IMR-90 (cell line): ENCODE results near the gene URAD. TPM values are rescaled to one million over a fixed set of nuclear protein-coding genes. Genes with fewer than 3 reads are reported as not detected.

Experiments used
- ATAC-seq: fragments of 200-7000 bp; cut with Tn5 transposase; 2 replicates; pipeline ENCODE4 v1.9.1; 2020; ENCODE audit warnings: low read depth, mild to moderate bottlenecking, moderate library complexity
- BruUV-seq: library from RNA; stranded (reverse); fragments of 400-500 nt; replicated peaks from 2 replicates; lab custom pipeline; 2021; lab: Mats Ljungman, UMichigan
- CTCF ChIA-PET: fragments of 300-600 bp; formaldehyde crosslinking; extraction: SDS; loops from one replicate; lab custom pipeline; 2021; ENCODE audit warnings: antibody characterized with exemption; lab: Yijun Ruan, JAX
- POLR2A ChIA-PET: fragments of 300-600 bp; sonication (Branson Sonifier 250); formaldehyde crosslinking; loops from one replicate; lab custom pipeline; 2022; ENCODE audit warnings: antibody characterized with exemption; ENCODE audit not compliant: unreplicated experiment; lab: Charles Lee
- DNase-seq: peaks from one replicate; pipeline ENCODE4 v3.0.0; 2013
- H2AFZ ChIP-seq: replicated peaks from 2 replicates; pipeline ENCODE3; 2013; ENCODE audit warnings: low read length, mild to moderate bottlenecking; ENCODE audit not compliant: poor library complexity
- H2AK5ac ChIP-seq: 2 replicates; pipeline ENCODE4 v1.6.1; 2013; ENCODE audit warnings: low read depth, low read length, inconsistent platforms
- H2AK9ac ChIP-seq: replicated peaks from 2 replicates; pipeline ENCODE3; 2013; ENCODE audit warnings: mild to moderate bottlenecking, low read depth, low read length, moderate library complexity; ENCODE audit not compliant: poor library complexity
- H2BK120ac ChIP-seq: 2 replicates; pipeline ENCODE4 v1.6.1; 2013; ENCODE audit warnings: low read depth, low read length, inconsistent platforms
- H2BK15ac ChIP-seq: 3 replicates; pipeline ENCODE4 v1.6.1; 2013; ENCODE audit warnings: low read depth, low read length, inconsistent platforms
- H2BK20ac ChIP-seq: 2 replicates; pipeline ENCODE4 v1.6.1; 2013; ENCODE audit warnings: low read depth, mild to moderate bottlenecking, inconsistent platforms, low read length, moderate library complexity
- H2BK5ac ChIP-seq: 2 replicates; pipeline ENCODE4 v1.6.1; 2013; ENCODE audit warnings: mild to moderate bottlenecking, low read depth, low read length, inconsistent platforms; ENCODE audit not compliant: poor library complexity, severe bottlenecking
- H3K14ac ChIP-seq: replicated peaks from 2 replicates; pipeline ENCODE4 v1.6.1; 2013; ENCODE audit warnings: low read depth, low read length, inconsistent platforms
- H3K18ac ChIP-seq: 2 replicates; pipeline ENCODE4 v1.6.1; 2013; ENCODE audit warnings: low read depth, low read length, control low read depth
- H3K23ac ChIP-seq: 2 replicates; pipeline ENCODE4 v1.6.1; 2013; ENCODE audit warnings: low read depth, low read length, inconsistent platforms
- H3K27ac ChIP-seq: 2 replicates; pipeline ENCODE4 v1.5.1; 2013; ENCODE audit warnings: mild to moderate bottlenecking, control low read depth, low read length; ENCODE audit not compliant: insufficient read depth
- H3K27me3 ChIP-seq: 2 replicates; pipeline ENCODE4 v1.6.1; 2013; ENCODE audit warnings: low read length; ENCODE audit not compliant: control insufficient read depth, insufficient read depth
- H3K36me3 ChIP-seq: 2 replicates; pipeline ENCODE4 v1.6.1; 2013; ENCODE audit warnings: low read length, mixed read lengths; ENCODE audit not compliant: control insufficient read depth, insufficient read depth
- H3K4ac ChIP-seq: 2 replicates; pipeline ENCODE4 v1.6.1; 2013; ENCODE audit warnings: low read depth, low read length, inconsistent platforms
- H3K4me1 ChIP-seq: 2 replicates; pipeline ENCODE4 v1.6.1; 2013; ENCODE audit warnings: low read length, mixed read lengths; ENCODE audit not compliant: control insufficient read depth, insufficient read depth
- H3K4me2 ChIP-seq: 2 replicates; pipeline ENCODE4 v1.6.1; 2013; ENCODE audit warnings: low read depth, mild to moderate bottlenecking, control low read depth, low read length, moderate library complexity
- H3K4me3 ChIP-seq: 2 replicates; pipeline ENCODE4 v1.5.1; 2013; ENCODE audit warnings: low read depth, mild to moderate bottlenecking, control low read depth, low read length, moderate library complexity; ENCODE audit not compliant: insufficient read depth
- H3K56ac ChIP-seq: 2 replicates; pipeline ENCODE4 v1.6.1; 2013; ENCODE audit warnings: low read length, inconsistent platforms; ENCODE audit not compliant: insufficient read depth; ENCODE audit errors: extremely low read depth
- H3K79me1 ChIP-seq, 2 experiments: 2 replicates each; pipeline ENCODE4 v1.6.1; 2013; ENCODE audit warnings: low read length in 2 of 2, inconsistent platforms in 1 of 2, low read depth in 1 of 2
- H3K9ac ChIP-seq: 2 replicates; pipeline ENCODE4 v1.6.1; 2013; ENCODE audit warnings: low read depth, low read length, control low read depth
- H3K9me1 ChIP-seq: 2 replicates; pipeline ENCODE4 v1.6.1; 2013; ENCODE audit warnings: low read length, inconsistent platforms; ENCODE audit not compliant: insufficient read depth
- H3K9me3 ChIP-seq: 2 replicates; pipeline ENCODE4 v1.6.1; 2013; ENCODE audit warnings: low read length; ENCODE audit not compliant: control insufficient read depth, insufficient read depth
- H4K20me1 ChIP-seq: 2 replicates; pipeline ENCODE4 v1.6.1; 2013; ENCODE audit warnings: low read length, inconsistent platforms; ENCODE audit not compliant: insufficient read depth
- H4K5ac ChIP-seq: 2 replicates; pipeline ENCODE4 v1.6.1; 2013; ENCODE audit warnings: mild to moderate bottlenecking, low read depth, low read length, control low read depth
- H4K8ac ChIP-seq, 2 experiments: 2 replicates each; pipeline ENCODE4 v1.6.1; 2013; ENCODE audit warnings: low read depth in 2 of 2, low read length in 2 of 2, control low read depth in 1 of 2, inconsistent platforms in 1 of 2
- H4K91ac ChIP-seq: 2 replicates; pipeline ENCODE4 v1.6.1; 2013; ENCODE audit warnings: low read depth, low read length, inconsistent platforms; ENCODE audit not compliant: insufficient read depth
- BHLHE40 ChIP-seq: fragments of 150-350 bp; IDR thresholded peaks from 2 replicates; pipeline ENCODE4 v1.6.1; 2016; ENCODE audit warnings: mild to moderate bottlenecking, low read depth, low read length
- CEBPB ChIP-seq: IDR thresholded peaks from 2 replicates; pipeline ENCODE4 v1.6.1; 2012; ENCODE audit warnings: low read depth, low read length, improper control_type of control experiment
- CHD1 ChIP-seq: IDR thresholded peaks from 2 replicates; pipeline ENCODE4 v1.6.1; 2012; ENCODE audit warnings: low read depth, low read length, improper control_type of control experiment
- FOS ChIP-seq: fragments of 150-350 bp; IDR thresholded peaks from 2 replicates; pipeline ENCODE4 v1.6.1; 2016; ENCODE audit warnings: low read depth, low read length
- MAZ ChIP-seq: IDR thresholded peaks from 2 replicates; pipeline ENCODE4 v1.6.1; 2012; ENCODE audit warnings: low read depth, mild to moderate bottlenecking, low read length, improper control_type of control experiment, moderate library complexity, borderline replicate concordance
- RFX5 ChIP-seq: IDR thresholded peaks from 2 replicates; pipeline ENCODE4 v1.8.0; 2012; ENCODE audit warnings: low read depth, mild to moderate bottlenecking, low read length, moderate library complexity
- SMC3 ChIP-seq: fragments of 150-350 bp; IDR thresholded peaks from 2 replicates; pipeline ENCODE4 v1.6.1; 2016; ENCODE audit warnings: low read depth, mild to moderate bottlenecking, antibody characterized with exemption, low read length, moderate library complexity
- USF2 ChIP-seq: fragments of 150-350 bp; IDR thresholded peaks from 2 replicates; pipeline ENCODE4 v1.6.1; 2017; ENCODE audit warnings: mild to moderate bottlenecking, antibody characterized with exemption, low read length, low read depth
- WGBS, 2 experiments: methylation state at CpG; one replicate each; pipeline versions ENCODE4 v1.1.5 to v1.1.7; 2013; ENCODE audit warnings: missing lambda C conversion rate in 2 of 2; ENCODE audit not compliant: insufficient read length in 1 of 2; ENCODE audit errors: extremely low coverage in 2 of 2; 5-methylcytosine and 5-hydroxymethylcytosine counted together
- dilution Hi-C: fragments of 300-500 bp; cut with HindIII; formaldehyde crosslinking; loops from one replicate; pipeline ENCODE4 v1.14.3; 2018; ENCODE audit warnings: low sequenced_read_pairs; ENCODE audit not compliant: unreplicated experiment
- in situ Hi-C: fragments of 300-500 bp; cut with MboI; formaldehyde crosslinking; loops from 3 replicates; pipeline ENCODE4 v1.14.3; 2019; ENCODE audit warnings: low sequenced_read_pairs, inconsistent platforms, mixed read lengths
- intact Hi-C: fragments of 100-400 bp; cut with micrococcal nuclease; formaldehyde crosslinking; loops from 2 replicates; pipeline ENCODE4 v1.10.0; 2022
- polyA plus RNA-seq, 3 experiments: library from polyadenylated mRNA; depleted of rRNA; stranded (reverse); fragments of >200 nt; gene quantifications; 2 replicates each; pipeline ENCODE4 v1.2.3, GENCODE V29; 2012; ENCODE audit warnings: low replicate concordance in 1 of 3
- total RNA-seq: library from RNA; depleted of rRNA; stranded (reverse); fragments of >200 nt; gene quantifications from 2 replicates; pipeline ENCODE4 v1.2.3, GENCODE V29; 2012

Gene URAD
- total and polyA plus RNA-seq, 2 of the 4 experiments (the other 2 are of a cell fraction), result not detected

- Histone ChIP-seq H3K36me3 (no peaks in the 10 kb centered on the region), H2BK15ac (no peak within 1 kb of the TSS), H3K27ac (no peak within 1 kb of the TSS), H3K14ac (no peak within 1 kb of the TSS), H2AFZ (peak within 1 kb of the TSS; percentile 16), H3K4me1 (no peaks in the 10 kb centered on the region), H2AK5ac (no peak within 1 kb of the TSS), H3K18ac (no peak within 1 kb of the TSS), H3K56ac (no peak within 1 kb of the TSS), H4K5ac (no peak within 1 kb of the TSS), H2BK20ac (no peak within 1 kb of the TSS), H3K4ac (no peak within 1 kb of the TSS), H3K4me2 (no peak within 1 kb of the TSS; the same call in 1 of the 2 replicates), H3K23ac (no peak within 1 kb of the TSS), H3K79me1 (no peaks in the 10 kb centered on the region), H4K91ac (no peak within 1 kb of the TSS), H3K4me3 (no peak within 1 kb of the TSS), H3K27me3 (peaks cover 98% of the 10 kb centered on the region), H3K9me1 (no peaks in the 10 kb centered on the region), H2AK9ac (no peak within 1 kb of the TSS), H3K9me3 (peaks cover 3% of the 10 kb centered on the region; the same call in 1 of the 2 replicates), H4K8ac (no peak within 1 kb of the TSS), H4K20me1 (peaks cover 4% of the 10 kb centered on the region), H2BK120ac (no peak within 1 kb of the TSS), H3K9ac (no peak within 1 kb of the TSS), H2BK5ac (no peak within 1 kb of the TSS)
- TF ChIP-seq RFX5 (no peak), CHD1 (no peak), SMC3 (no peak), MAZ (no peak), BHLHE40 (no peak), USF2 (no peak), FOS (no peak), CEBPB (no peak)
- ATAC-seq (no peak), DNase-seq (no peak)
- ChIA-PET POLR2A (interaction anchor here (0.6 kb wide), 1 partner anchor 327 kb away, joined by 3 read pairs; no protein-coding TSS in a partner anchor), CTCF (no interaction called here)
- WGBS, 2 experiments, result 4% methylated on average over 5 of the region's 34 CpGs; no CpG with 5 or more reads in 1 of the 2 experiments
- in situ Hi-C loops (no loop called here), intact Hi-C loops (no loop called here), dilution Hi-C loops (no loop called here)
- no TSS peak for BruUV-seq
These were observed 19.2 kb downstream of the URAD start, which contains the start of gene CDX2 for GRCh38 chr13:27969082-27969865. Gene CDX2 (minus strand): TSS chr13:27969315. CDS start chr13:27969006, 309 bp downstream.
